HCT116 (cell line): Measurements from ENCODE around the gene ENPEP.

Experiments used
- EZH2phosphoT487 ChIP-seq: fragments of 200-600 bp; IDR thresholded peaks from 2 replicates; pipeline ENCODE4 v1.6.1; 2018; ENCODE audit warnings: antibody characterized with exemption, borderline replicate concordance
- JUND ChIP-seq: IDR thresholded peaks from 2 replicates; pipeline ENCODE4 v1.6.1; 2012
- TF ChIP-seq, protein P1 (sequence below): IDR thresholded peaks from 2 replicates; pipeline ENCODE4 v1.6.1; 2011; ENCODE audit warnings: mild to moderate bottlenecking, low read length, moderate library complexity; ENCODE audit not compliant: insufficient replicate concordance; ENCODE audit errors: extremely low read depth

DNA sequence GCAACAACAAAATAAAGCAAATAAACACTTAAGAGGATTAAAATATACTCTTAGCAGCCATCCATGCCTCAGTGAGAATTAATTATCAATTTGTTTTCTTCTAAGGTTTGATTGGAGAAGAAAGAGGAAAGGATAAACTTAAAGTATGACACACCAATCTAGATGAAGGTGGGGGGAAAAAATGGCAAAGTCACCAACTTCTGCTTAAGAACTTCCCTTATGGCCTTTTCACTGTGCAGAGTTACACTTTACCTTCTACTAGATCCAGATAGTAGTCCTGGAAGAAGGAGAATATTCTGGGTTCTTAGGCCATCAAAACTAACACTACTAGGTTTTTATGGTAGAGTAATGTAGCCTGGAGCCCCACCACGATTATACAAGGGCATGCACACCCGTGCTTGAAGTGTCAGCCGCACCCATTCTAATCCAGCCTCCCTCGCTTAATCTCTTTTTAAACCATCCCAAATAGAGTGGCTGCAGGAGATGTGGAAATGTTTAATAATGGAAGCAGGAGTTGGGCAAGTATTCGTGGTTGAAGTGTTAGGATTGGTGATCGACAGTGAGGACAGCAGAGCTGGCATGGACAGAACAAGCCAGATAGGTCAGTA lies 14.1 kb downstream of the ENPEP start:
- no peak for TF ChIP-seq EZH2phosphoT487
- no peak for TF ChIP-seq JUND
- TF ChIP-seq, protein P1, sequence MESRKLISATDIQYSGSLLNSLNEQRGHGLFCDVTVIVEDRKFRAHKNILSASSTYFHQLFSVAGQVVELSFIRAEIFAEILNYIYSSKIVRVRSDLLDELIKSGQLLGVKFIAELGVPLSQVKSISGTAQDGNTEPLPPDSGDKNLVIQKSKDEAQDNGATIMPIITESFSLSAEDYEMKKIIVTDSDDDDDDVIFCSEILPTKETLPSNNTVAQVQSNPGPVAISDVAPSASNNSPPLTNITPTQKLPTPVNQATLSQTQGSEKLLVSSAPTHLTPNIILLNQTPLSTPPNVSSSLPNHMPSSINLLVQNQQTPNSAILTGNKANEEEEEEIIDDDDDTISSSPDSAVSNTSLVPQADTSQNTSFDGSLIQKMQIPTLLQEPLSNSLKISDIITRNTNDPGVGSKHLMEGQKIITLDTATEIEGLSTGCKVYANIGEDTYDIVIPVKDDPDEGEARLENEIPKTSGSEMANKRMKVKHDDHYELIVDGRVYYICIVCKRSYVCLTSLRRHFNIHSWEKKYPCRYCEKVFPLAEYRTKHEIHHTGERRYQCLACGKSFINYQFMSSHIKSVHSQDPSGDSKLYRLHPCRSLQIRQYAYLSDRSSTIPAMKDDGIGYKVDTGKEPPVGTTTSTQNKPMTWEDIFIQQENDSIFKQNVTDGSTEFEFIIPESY, result no peak
